Tibial nerve (tissue), 4 donors: ENCODE measurements around the gene SGCB. TPM values are rescaled to one million over a fixed set of nuclear protein-coding genes. Genes with fewer than 3 reads are reported as not detected.

Experiments used
- DNase-seq, 2 donors: peaks; one replicate each; pipeline ENCODE4 v3.0.0-alpha.2; 2019; ENCODE audit warnings: low spot score in 2 of 2
- H3K27ac ChIP-seq, 4 donors: fragments of 200-600 bp; sonication (generic) in 3 of 4; one replicate each; pipeline ENCODE4 v1.5.1; 2017 to 2019; ENCODE audit warnings: mild to moderate bottlenecking in 1 of 4
- H3K27me3 ChIP-seq, 2 donors: fragments of 200-600 bp; sonication (generic) in 1 of 2; one replicate each; pipeline versions ENCODE4 v1.5.1 to v1.6.0; 2017 to 2019
- H3K36me3 ChIP-seq, 3 donors: fragments of 200-600 bp; sonication (generic); one replicate each; pipeline ENCODE4 v1.5.1; 2018 to 2019
- H3K4me1 ChIP-seq, 4 donors: fragments of 200-600 bp; sonication (generic) in 3 of 4; one replicate each; pipeline ENCODE4 v1.5.1; 2017 to 2019
- H3K4me3 ChIP-seq, 4 donors: fragments of 200-600 bp; sonication (generic) in 3 of 4; one replicate each; pipeline ENCODE4 v1.5.1; 2017 to 2019; ENCODE audit warnings: mild to moderate bottlenecking in 1 of 4, moderate library complexity in 1 of 4
- H3K9me3 ChIP-seq, 4 donors: fragments of 200-600 bp; sonication (generic) in 3 of 4; one replicate each; pipeline ENCODE4 v1.5.1; 2017 to 2019
- CTCF ChIP-seq, 5 experiments: fragments of 200-600 bp in 3 of 5; fragments of 450-650 bp in 2 of 5; sonication (generic) in 3 of 5; IDR thresholded peaks; one replicate each; pipeline ENCODE4 v1.5.1; 2016 to 2019; ENCODE audit warnings: antibody characterized with exemption in 5 of 5, mild to moderate bottlenecking in 3 of 5, moderate library complexity in 2 of 5
- EP300 ChIP-seq, 2 donors: sonication (generic); formaldehyde crosslinking; IDR thresholded peaks; one replicate each; pipeline ENCODE4 v1.6.1; 2017; ENCODE audit warnings: antibody characterized with exemption in 2 of 2, mild to moderate bottlenecking in 1 of 2
- POLR2A ChIP-seq, 2 donors: fragments of 450-650 bp; IDR thresholded peaks; one replicate each; pipeline ENCODE4 v1.6.1; 2017; ENCODE audit warnings: antibody characterized with exemption in 2 of 2, mild to moderate bottlenecking in 2 of 2, moderate library complexity in 2 of 2
- WGBS, 2 donors: methylation state at CpG; one replicate each; pipeline ENCODE4 v1.1.5; 2018; 5-methylcytosine and 5-hydroxymethylcytosine counted together
- total RNA-seq, 4 donors: library from RNA; depleted of rRNA; stranded (reverse); fragments of >200 nt; gene quantifications; one replicate each; pipeline ENCODE4 v1.1.0, GENCODE V29; 2016

The SGCB gene
- total RNA-seq, 4 donors from 2014 or later, result 47.7 to 108 (median 73.4) TPM

GRCh38 chr4:52052475-52052780 lies 14.3 kb upstream of the SGCB start:
- H3K27ac ChIP-seq, result no peak overlapping the region
- no peaks in the 10 kb centered on the region for H3K36me3 ChIP-seq
- peaks cover 0 to 8% (median 0%) of the 10 kb centered on the region in 4 donors for H3K9me3 ChIP-seq
- peaks cover 0 to 16% (median 0%) of the 10 kb centered on the region in 4 donors for H3K4me1 ChIP-seq
- TF ChIP-seq EP300 (IDR thresholded peaks at IDR 0.05) (no peak), CTCF (IDR thresholded peaks at IDR 0.05) (no peak), POLR2A (IDR thresholded peaks at IDR 0.05) (no peak)
- peak overlapping the region in 3 of 4 donors; percentile 15 to 58 (median 48) for H3K4me3 ChIP-seq
- 41 to 53% methylated on average over 7 of the region's 7 CpGs for WGBS, 2 donors
- peaks cover 0 to 53% of the 10 kb centered on the region in 2 donors for H3K27me3 ChIP-seq
- no peak for DNase-seq

GRCh38 chr4:52051615-52052474 lies 13.7 kb upstream of the SGCB start:
- Histone ChIP-seq H3K4me3 (peak overlapping the region; percentile 15 to 58 (median 41)), H3K27ac (peak overlapping the region in 1 of 4 donors; percentile 48), H3K27me3 (peaks cover 0 to 53% of the 10 kb centered on the region in 2 donors), H3K9me3 (peaks cover 0 to 8% (median 0%) of the 10 kb centered on the region in 4 donors), H3K4me1 (peaks cover 0 to 16% (median 0%) of the 10 kb centered on the region in 4 donors), H3K36me3 (no peaks in the 10 kb centered on the region)
- DNase-seq, result peak in 1 of 2 donors; percentile 25
- no peak for TF ChIP-seq EP300 (IDR thresholded peaks at IDR 0.05)
- 14 to 15% methylated on average over 40 to 44 of the region's 46 CpGs for WGBS, 2 donors

GRCh38 chr4:52051213-52051614 lies 13.1 kb upstream of the SGCB start, which contains the start of gene SPATA18:
Gene SPATA18, plus strand, starts transcription at chr4:52051304. Its CDS starts 401 bp downstream, at chr4:52051705.
- WGBS, 2 donors, result 2 to 6% methylated on average over 20 to 44 of the region's 44 CpGs
- TF ChIP-seq POLR2A (IDR thresholded peaks at IDR 0.05) (no peak), CTCF (IDR thresholded peaks at IDR 0.05) (no peak), EP300 (IDR thresholded peaks at IDR 0.05) (no peak)
- H3K4me3 ChIP-seq, result peak within 1 kb of the TSS; percentile 15 to 58 (median 41)
- DNase-seq, result no peak
- peaks cover 0 to 16% (median 0%) of the 10 kb centered on the region in 4 donors for H3K4me1 ChIP-seq
- H3K36me3 ChIP-seq, result no peaks in the 10 kb centered on the region
- peaks cover 0 to 8% (median 0%) of the 10 kb centered on the region in 4 donors for H3K9me3 ChIP-seq
- H3K27me3 ChIP-seq, result peaks cover 0 to 53% of the 10 kb centered on the region in 2 donors
- peak within 1 kb of the TSS in 1 of 4 donors; percentile 48 for H3K27ac ChIP-seq

GRCh38 chr4:52049266-52049665 lies 11.2 kb upstream of the SGCB start:
- TF ChIP-seq EP300 (IDR thresholded peaks at IDR 0.05), result no peak
- TF ChIP-seq CTCF (IDR thresholded peaks at IDR 0.05), result no peak
- TF ChIP-seq POLR2A (IDR thresholded peaks at IDR 0.05), result no peak
- Histone ChIP-seq H3K4me3 (no peak overlapping the region), H3K9me3 (peaks cover 0 to 8% (median 0%) of the 10 kb centered on the region in 4 donors), H3K4me1 (peaks cover 0 to 16% (median 0%) of the 10 kb centered on the region in 4 donors), H3K36me3 (no peaks in the 10 kb centered on the region), H3K27me3 (peaks cover 0 to 53% of the 10 kb centered on the region in 2 donors), H3K27ac (no peak overlapping the region)
- 82 to 84% methylated on average over 5 of the region's 5 CpGs for WGBS, 2 donors
- no peak for DNase-seq

- no peaks in the 10 kb centered on the region for H3K4me1 ChIP-seq
- H3K4me3 ChIP-seq, result no peak overlapping the region
- no peaks in the 10 kb centered on the region for H3K36me3 ChIP-seq
- TF ChIP-seq EP300 (IDR thresholded peaks at IDR 0.05), result no peak
- 94 to 97% methylated on average over 1 of the region's 1 CpG for WGBS, 2 donors
- DNase-seq, result no peak
- H3K9me3 ChIP-seq, result no peaks in the 10 kb centered on the region
- no peak overlapping the region for H3K27ac ChIP-seq
- peaks cover 0 to 23% of the 10 kb centered on the region in 2 donors for H3K27me3 ChIP-seq
These were observed 6.9 kb upstream of the SGCB start for GRCh38 chr4:52045028-52045427.

- no peak for DNase-seq
- TF ChIP-seq CTCF (IDR thresholded peaks at IDR 0.05) (no peak), POLR2A (IDR thresholded peaks at IDR 0.05) (no peak), EP300 (IDR thresholded peaks at IDR 0.05) (no peak)
- peaks cover 0 to 32% (median 0%) of the 10 kb centered on the region in 4 donors for H3K4me1 ChIP-seq
- WGBS, 2 donors, result 0 to 2% methylated on average over 11 to 19 of the region's 25 CpGs
- H3K36me3 ChIP-seq, result no peaks in the 10 kb centered on the region
- no peaks in the 10 kb centered on the region for H3K9me3 ChIP-seq
- peak overlapping the region; percentile 56 to 91 (median 76) for H3K4me3 ChIP-seq
- peak overlapping the region; percentile 45 to 88 (median 70) for H3K27ac ChIP-seq
- no peaks in the 10 kb centered on the region for H3K27me3 ChIP-seq
These were observed 403 bp downstream of the SGCB start for GRCh38 chr4:52037689-52038102.
